Choroid plexus epithelial cell (primary cell): ENCODE results near the gene OSBPL2.

ENCODE experiments used
- DNase-seq: peaks from one replicate; pipeline ENCODE4 v3.0.0-alpha.2; 2010; ENCODE audit warnings: low read depth
- H3K4me3 ChIP-seq: 2 replicates; pipeline ENCODE4 v1.5.1; 2011; ENCODE audit warnings: low read depth, mild to moderate bottlenecking, control low read depth, low read length, moderate library complexity
- TF ChIP-seq, protein P1 (sequence below): conservative IDR thresholded peaks from 2 replicates; pipeline ENCODE4 v1.5.1; 2011; ENCODE audit warnings: low read depth, mild to moderate bottlenecking, control low read depth, inconsistent platforms, low read length, moderate library complexity

OSBPL2 gene

DNA sequence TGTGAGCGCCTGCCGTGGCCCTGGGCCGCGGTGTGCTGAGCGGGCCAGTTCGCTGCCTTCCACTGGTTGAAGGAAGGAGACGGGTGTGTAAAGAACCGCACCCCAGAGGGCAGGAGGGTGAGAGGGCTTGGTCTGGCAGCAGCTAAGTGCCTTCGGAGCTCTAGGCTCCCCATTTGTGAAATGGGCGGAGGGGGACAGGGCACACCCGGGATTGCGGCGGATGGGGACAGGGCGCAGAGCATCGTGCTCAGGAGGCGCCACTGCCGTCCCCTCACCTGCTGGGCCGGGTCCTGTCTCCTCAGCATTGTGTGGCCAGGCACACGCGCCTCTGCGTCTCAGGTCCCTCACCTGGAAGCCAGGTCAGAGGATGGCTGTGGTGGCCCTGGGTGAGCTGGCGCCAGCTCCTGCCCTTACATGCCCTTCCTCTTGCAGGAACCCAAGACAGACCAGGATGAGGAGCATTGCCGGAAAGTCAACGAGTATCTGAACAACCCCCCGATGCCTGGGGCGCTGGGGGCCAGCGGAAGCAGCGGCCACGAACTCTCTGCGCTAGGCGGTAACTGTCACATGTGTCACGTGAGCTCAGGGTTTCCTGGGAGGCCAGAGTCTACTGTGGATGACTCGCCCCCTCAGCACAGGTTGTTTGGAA lies 67.6 kb downstream of the OSBPL2 start:
- H3K4me3 ChIP-seq, result no peak overlapping the region
- TF ChIP-seq, protein P1, sequence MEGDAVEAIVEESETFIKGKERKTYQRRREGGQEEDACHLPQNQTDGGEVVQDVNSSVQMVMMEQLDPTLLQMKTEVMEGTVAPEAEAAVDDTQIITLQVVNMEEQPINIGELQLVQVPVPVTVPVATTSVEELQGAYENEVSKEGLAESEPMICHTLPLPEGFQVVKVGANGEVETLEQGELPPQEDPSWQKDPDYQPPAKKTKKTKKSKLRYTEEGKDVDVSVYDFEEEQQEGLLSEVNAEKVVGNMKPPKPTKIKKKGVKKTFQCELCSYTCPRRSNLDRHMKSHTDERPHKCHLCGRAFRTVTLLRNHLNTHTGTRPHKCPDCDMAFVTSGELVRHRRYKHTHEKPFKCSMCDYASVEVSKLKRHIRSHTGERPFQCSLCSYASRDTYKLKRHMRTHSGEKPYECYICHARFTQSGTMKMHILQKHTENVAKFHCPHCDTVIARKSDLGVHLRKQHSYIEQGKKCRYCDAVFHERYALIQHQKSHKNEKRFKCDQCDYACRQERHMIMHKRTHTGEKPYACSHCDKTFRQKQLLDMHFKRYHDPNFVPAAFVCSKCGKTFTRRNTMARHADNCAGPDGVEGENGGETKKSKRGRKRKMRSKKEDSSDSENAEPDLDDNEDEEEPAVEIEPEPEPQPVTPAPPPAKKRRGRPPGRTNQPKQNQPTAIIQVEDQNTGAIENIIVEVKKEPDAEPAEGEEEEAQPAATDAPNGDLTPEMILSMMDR, result no peak
- DNase-seq, result no peak

DNA sequence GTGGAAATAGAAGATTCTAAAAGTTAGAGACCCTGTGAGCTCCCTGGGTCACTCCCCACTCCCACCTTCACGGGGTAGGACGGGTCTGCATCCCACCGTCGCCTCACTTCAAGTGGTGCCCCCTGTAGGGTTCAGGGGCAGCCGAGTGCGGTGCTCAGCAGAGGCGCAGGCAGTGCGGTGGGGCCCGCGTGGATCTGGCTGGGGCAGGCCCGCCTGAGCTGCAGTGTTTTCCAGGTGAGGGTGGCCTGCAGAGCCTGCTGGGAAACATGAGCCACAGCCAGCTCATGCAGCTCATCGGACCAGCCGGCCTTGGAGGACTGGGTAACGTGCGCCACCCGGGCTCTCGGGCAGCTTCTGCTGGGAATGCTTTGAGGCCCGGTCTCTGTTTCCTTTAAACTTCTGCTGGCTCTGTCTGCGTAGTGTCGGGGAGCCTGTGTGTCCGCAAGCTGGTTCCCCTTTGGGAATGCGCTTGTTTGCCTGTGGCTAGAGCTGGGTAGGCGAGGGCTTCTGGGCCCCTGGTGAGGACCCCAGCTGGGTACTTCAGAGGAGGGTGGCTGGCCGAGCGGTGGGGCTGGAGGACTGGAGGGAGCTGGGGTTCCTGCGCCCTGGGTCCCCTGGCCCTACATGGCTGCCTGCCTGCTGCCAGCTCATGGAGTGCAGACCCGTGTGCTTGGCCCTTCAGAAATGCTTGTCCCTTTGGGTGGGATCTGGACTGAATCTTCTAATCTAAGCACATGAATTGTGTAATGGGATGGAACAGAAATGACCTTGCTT lies 68.3 kb downstream of the OSBPL2 start:
- TF ChIP-seq, protein P1, result no peak
- no peak for DNase-seq
- no peak overlapping the region for H3K4me3 ChIP-seq

DNA sequence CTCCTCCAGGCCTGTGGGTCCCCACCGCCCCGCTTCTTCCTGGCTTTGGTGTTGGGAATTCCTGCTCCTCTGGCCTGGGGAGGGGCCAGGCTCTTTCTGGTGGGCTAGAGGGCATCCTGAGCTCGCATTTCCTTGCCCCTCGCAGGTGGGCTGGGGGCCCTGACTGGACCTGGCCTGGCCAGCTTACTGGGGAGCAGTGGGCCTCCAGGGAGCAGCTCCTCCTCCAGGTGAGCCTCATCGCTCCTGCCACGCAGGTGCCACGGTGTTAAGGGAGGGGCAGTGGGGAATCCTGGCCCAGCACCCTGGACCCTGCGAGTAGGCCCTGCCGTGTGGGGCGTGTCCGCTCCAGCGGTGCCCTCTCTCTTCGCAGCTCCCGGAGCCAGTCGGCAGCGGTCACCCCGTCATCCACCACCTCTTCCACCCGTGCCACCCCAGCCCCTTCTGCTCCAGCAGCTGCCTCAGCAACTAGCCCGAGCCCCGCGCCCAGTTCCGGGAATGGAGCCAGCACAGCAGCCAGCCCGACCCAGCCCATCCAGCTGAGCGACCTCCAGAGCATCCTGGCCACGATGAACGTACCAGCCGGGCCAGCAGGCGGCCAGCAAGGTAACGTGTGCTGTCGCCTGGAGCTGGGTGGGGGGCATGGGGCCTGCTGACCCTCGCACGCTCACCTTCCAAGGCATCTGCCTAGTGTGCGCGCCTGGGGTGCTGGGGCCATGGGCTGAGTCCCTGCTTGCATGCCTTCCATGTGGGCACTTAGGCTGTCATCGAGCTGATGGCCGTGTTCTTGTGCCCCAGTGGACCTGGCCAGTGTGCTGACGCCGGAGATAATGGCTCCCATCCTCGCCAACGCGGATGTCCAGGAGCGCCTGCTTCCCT lies 69.1 kb downstream of the OSBPL2 start:
- H3K4me3 ChIP-seq, result no peak overlapping the region
- no peak for DNase-seq
- TF ChIP-seq, protein P1, result no peak

DNA sequence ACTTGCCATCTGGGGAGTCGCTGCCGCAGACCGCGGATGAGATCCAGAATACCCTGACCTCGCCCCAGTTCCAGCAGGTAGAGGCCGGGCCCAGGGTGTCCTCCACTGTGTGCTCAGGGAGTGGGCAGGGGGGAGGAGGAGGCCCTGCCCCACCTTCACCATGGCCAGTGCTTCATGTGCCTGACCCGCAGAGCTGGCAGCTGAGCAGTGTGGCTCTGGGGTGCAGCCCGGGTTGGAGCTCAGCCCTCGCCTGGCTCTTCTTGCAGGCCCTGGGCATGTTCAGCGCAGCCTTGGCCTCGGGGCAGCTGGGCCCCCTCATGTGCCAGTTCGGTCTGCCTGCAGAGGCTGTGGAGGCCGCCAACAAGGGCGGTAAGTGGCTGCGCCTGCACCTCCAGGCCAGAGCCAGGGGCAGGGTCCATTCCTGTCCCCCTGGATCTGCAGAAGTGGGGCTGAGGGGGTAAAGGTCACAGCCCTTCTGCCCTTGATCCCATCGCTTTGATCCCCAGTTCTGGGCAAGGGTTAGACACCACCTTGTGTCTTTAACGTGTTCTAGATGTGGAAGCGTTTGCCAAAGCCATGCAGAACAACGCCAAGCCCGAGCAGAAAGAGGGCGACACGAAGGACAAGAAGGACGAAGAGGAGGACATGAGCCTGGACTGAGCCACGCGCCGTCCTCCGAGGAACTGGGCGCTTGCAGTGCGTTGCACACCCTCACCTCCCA lies 69.9 kb downstream of the OSBPL2 start:
- TF ChIP-seq, protein P1, result no peak
- DNase-seq, result no peak

DNA sequence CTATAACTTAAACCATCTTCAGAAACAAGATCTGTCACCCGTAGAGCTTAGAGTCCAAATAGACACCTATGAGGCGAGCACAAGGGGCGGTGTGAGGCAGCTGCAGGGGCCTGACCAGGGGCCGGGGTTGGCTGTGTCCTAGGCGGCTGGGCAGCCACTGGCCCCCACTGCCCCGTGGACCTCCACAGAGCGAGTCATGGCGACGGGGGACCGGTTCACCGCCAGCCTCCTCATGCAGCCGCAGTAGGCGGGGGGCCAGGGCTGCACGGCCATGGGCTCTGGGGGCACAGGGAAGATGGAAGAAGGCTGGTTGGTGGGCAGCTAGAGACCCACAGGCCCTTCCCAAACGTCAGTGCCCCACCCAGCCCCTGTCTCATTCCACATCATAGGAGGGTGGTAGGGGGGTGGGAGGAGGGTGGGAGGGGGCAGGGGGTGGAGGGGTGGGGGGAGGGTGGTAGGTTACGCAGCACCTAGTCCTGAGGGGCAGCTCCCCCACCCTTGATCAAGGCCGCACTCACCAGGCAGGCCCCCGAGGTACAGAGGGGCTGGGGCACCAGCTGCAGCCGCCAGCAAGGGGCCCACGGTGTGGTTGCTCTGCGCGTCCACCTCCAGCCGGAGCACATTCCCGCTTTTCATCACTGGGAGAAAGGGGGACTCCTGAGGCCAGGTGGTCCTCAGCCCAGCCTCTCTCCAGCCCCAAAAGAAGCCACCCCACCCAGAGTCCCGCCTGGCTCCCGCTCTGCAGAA lies 71.0 kb downstream of the OSBPL2 start:
- TF ChIP-seq, protein P1, result no peak
- H3K4me3 ChIP-seq, result no peak overlapping the region
- no peak for DNase-seq

More for the DNA sequence above, 69.9 kb downstream of the OSBPL2 start:
- no peak overlapping the region for H3K4me3 ChIP-seq
